GM10266 (cell line): ENCODE results near the gene XPNPEP1.

Experiments
- DNase-seq: peaks from one replicate; pipeline ENCODE4 v3.0.0; 2012; ENCODE audit errors: extremely low spot score
- TF ChIP-seq, protein P1 (sequence below): IDR thresholded peaks from 2 replicates; pipeline ENCODE4 v1.5.1; 2012; ENCODE audit warnings: mild to moderate bottlenecking, low read depth; ENCODE audit not compliant: control insufficient read depth, insufficient read depth; ENCODE audit errors: missing control alignments

XPNPEP1 gene

DNA sequence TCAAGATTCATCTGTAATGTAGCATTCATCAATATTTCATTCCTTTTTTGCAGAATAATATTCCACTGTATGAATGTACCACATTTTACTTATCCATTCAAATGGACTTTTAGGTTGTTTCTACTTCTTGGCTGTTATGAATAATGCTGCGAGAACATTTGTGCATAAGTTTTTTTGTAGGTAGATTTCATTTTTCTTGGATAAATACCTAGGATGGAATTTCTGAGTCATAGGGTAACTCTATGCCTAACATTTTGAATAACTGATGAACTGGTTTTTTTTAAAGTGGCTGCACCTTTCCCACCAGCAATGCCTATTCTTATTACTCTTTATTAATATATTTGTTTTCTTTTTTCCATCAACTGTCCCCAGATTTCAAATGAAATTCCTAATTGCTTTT is 9.1 kb upstream of the XPNPEP1 start:
- TF ChIP-seq, protein P1, sequence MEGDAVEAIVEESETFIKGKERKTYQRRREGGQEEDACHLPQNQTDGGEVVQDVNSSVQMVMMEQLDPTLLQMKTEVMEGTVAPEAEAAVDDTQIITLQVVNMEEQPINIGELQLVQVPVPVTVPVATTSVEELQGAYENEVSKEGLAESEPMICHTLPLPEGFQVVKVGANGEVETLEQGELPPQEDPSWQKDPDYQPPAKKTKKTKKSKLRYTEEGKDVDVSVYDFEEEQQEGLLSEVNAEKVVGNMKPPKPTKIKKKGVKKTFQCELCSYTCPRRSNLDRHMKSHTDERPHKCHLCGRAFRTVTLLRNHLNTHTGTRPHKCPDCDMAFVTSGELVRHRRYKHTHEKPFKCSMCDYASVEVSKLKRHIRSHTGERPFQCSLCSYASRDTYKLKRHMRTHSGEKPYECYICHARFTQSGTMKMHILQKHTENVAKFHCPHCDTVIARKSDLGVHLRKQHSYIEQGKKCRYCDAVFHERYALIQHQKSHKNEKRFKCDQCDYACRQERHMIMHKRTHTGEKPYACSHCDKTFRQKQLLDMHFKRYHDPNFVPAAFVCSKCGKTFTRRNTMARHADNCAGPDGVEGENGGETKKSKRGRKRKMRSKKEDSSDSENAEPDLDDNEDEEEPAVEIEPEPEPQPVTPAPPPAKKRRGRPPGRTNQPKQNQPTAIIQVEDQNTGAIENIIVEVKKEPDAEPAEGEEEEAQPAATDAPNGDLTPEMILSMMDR = no peak

DNA sequence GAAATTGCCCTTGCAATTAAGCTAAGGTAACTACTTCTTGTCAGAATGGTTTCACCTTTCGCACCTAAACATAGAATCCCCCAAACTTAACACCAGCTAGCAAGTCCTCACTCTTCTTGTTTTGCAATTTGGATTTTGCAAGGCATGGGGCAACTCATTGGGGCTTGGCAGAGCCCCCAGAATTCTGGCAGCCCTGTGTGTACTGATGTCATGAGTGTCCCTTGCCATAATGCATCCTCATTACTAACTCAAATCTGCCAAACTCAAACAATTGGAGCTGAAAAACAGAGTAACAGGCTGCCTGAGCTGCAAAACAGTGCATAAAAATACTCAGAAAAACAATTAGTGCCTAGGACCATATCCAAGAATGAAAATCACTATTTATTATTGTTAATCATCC is 7.9 kb upstream of the XPNPEP1 start:
- DNase-seq = no peak
- TF ChIP-seq, protein P1 = no peak

More for the DNA sequence above, 9.1 kb upstream of the XPNPEP1 start:
- DNase-seq = no peak

DNA sequence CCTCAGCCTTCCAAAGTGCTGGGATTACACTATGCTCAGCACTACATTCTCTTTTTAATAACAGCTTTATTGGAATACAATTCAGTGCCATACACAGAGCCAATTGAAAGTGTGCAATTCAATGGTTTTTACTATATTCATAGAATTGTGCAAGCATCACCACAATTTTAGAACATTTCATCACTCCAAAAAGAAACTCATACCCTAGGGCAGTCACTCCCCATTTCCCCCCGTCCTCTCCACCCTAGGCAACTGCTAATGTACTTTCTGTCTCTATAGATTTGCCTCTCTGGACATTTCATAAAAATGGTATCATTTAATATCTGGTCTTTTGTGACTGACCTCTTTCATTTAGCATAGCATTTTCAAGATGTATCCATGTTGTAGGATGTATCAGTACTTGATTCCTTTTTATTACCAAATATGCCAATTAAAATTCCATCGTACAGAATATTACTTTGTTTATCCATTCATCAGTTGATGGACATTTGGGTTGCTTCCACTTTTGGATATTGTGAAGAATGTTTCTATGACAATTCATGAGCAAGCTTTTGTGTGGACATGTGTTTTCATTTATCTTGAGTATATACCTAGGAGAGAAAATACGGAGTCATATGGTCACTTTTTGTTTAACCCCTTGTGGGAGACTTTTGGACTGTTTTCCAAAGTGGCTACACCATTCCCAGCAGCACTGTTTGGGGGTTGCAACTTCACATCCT is 6.3 kb upstream of the XPNPEP1 start:
- DNase-seq = no peak
- TF ChIP-seq, protein P1 = no peak

DNA sequence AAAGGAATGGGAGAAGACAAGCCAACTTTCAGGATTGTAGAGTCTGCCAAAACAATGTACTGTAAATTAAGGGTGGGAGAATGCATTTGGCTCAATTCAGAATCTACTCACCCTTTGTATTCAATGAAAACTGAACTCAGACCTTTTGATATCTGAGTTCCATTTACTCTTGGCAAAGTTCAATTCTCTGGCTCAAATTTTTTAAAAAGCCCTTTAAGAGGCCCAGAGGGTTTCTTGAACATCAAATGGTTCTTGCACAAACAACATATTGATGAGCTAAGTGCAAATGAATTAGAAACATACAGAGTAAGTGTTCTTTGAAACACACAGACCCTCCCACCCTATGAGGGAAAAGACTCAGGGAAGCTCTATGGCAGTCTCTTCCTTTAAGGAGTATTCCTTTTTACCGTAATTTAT is 5.2 kb upstream of the XPNPEP1 start:
- TF ChIP-seq, protein P1 = no peak
- DNase-seq = no peak

DNA sequence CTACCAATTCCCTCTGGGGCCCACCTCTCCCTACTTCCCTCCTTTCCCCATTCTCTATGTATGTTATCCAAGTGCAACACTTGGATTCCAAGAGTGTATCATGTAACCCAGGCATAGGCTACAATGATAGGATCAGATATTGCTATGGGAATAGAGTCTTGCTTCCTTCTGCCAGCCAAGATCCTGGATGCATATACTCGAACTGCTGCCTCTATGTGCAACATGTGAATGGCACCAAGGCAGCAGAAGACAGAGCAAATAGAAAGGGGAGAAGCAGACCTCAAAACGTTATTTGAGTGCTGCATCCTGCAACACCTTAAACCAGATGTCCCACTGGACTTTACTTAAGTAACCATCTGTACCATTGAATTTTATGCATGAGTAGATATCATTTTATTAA is 3.5 kb upstream of the XPNPEP1 start:
- TF ChIP-seq, protein P1 = no peak
- no peak for DNase-seq

DNA sequence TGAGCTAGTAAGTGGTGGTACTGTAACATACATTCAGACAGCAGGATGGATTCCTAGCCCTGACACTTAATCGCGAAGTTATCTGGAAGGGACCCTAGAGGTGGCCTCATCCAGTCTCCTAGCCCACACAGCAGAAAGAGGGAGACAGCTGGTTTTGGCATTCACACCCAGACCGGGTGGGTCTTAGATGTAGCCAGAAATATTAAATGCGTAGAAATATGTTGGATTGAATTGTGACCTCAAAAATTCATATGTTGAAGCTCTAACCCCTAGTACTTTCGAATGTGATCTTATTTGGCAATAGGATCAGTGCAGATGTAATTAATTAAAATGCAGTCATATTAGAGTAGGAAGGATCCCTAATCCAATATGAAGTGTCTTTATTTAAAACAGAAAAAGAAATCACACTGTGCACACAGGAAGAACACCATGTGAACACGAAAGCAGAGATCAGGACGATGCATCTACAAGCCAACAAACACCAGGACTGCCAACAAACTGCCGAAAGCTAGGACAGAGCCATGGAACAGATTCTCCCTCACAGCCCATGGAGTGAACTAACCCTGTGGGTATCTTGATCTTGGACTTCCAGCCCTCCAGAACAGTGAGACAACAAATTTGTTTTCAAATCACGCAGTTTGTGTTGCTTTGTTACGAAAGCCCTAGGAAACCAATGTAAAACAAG is 2.9 kb upstream of the XPNPEP1 start:
- TF ChIP-seq, protein P1 = no peak
- DNase-seq = no peak
